A204.1 (cell line): Measurements from ENCODE around the gene CNOT6.

Source experiments
- FAIRE-seq: peaks from 2 replicates; lab custom pipeline; 2012; peaks lifted over from hg19 to GRCh38; lab: Jason Lieb, UNC

The CNOT6 gene

GRCh38 chr5:180622910-180623309 is 128.7 kb downstream of the CNOT6 start:
- FAIRE-seq, result no peak

GRCh38 chr5:180623411-180623834 is 129.2 kb downstream of the CNOT6 start:
- FAIRE-seq, result no peak

GRCh38 chr5:180623844-180624243 is 129.7 kb downstream of the CNOT6 start:
- FAIRE-seq, result no peak

DNA sequence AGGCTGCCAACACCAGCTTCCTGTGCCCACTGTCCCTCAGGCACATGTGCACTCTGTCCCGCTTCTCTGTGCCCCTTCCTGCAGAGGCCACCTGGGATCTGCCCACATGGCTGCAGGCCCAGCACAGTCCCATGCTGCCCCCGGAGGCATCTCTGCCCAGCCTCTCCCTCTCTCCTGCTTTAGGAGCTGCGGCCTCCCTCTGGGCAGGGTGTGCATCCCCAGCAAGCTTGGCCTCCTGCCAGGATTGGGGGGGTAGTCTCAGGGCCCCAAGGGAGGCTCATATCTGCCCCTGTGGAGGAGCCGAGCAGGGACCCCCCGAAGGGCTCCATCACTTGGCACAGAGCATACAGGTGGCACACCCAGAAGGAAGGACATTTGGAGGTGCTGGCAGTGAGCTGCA is 130.4 kb downstream of the CNOT6 start:
- no peak for FAIRE-seq

DNA sequence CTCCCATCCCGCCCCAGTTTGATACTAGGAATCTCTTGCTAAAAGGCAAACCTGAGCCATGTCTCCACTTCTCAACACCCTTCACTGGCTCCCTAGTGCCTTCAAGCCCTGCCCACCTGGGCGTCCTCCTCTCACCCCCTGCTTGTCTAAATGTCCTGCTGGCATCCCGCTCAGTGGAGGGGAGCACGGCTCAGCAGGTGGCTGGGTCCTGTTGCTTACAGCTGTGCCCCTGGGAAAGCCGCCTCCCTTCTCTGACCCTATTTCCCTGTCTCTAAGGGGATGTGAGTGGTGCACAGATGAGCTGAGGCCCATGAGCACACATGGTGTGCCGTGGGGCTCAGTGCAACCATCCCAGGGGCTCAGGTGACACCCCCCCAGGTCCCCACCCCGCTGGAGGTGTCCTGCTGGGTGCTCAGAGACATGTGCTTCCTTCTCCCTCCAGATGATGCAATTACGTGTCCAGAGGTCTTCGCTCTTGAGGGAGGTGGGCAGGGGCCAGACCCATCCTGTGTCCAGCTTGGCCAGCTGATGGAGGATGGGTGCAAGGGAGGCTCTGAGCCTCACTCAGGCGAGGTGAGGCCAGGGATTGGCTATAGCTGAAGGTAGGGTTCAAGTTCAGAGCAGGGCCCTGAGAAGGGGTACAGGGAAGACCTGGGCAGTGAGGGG is 131.1 kb downstream of the CNOT6 start:
- FAIRE-seq, result no peak

GRCh38 chr5:180625791-180626660 is 131.8 kb downstream of the CNOT6 start:
- no peak for FAIRE-seq

DNA sequence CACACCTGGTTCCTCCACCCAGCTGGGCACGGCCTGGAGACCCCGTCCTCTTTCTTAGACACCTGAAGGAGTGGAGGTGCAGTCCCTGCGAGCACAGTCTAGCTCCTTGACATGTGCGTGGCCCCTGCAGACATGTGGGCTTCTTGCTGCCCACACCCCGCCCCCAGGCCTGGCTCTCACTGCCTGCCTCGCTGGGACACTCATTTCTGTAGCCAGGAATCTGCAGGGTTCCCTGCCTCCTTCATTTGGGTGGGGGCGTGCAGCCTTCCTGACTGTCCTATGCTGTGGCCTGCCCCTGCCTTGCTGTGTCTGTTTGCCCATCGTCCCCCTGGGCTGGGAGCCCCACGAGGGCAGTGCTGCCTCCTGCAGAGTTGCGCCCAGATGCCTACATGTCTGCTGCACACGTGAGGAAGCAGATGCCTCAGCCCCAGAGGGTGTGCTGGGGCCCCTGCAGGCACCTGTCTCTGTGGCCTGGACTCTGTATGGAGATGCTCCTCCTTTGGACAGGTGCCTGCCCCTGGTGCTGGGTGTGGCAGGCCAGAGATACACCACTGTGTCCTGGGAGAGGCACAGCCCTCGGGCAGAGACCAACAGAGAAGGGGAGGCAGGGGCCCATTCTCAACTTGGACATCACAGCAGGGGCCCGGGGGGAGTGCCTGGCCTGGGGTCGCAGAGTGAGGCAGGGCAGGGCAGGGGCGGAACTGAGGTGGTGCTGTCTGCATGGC is 132.6 kb downstream of the CNOT6 start:
- no peak for FAIRE-seq

DNA sequence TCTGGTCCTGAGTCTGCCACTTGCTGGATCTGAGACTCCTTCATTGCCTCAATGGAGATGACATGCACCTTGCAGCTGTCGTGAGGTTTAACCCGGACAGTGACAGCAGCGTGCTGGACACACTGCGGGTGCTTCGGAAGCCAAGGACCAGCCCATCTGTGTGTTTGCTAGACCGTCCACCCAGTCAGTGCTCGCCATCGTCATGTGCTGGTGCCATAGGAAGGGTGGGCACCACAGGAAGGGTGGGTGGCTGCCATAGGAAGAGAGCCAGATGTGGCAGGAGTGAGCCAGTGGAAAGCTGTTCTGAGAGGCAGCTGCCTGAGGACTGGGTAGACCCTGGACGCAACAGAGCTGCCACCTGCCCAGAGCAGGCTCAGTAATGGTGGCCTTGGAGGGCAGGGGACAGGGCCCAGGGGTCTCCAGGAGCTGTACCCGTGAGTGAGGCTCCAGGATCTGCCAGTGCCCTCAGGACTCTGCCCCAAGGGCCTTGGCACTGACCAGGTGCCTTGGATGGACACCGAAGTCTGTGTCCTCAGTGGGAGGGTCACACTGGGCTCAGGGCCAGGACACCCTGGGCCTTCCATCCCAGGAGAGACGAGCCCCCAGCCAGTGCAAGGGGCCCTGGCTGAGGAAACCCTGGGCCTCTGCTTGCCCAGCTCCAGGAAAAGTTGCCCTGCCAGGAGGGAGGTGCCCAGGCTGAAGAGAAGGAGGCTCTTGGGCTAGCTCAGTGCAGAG is 133.4 kb downstream of the CNOT6 start:
- no peak for FAIRE-seq
